ENCODE results near the gene COL6A3. TPM values are rescaled to one million over a fixed set of nuclear protein-coding genes. Genes with fewer than 3 reads are reported as not detected.

The COL6A3 gene
- total RNA-seq, 1 donor from 2014 or later: 13.1 TPM

DNA sequence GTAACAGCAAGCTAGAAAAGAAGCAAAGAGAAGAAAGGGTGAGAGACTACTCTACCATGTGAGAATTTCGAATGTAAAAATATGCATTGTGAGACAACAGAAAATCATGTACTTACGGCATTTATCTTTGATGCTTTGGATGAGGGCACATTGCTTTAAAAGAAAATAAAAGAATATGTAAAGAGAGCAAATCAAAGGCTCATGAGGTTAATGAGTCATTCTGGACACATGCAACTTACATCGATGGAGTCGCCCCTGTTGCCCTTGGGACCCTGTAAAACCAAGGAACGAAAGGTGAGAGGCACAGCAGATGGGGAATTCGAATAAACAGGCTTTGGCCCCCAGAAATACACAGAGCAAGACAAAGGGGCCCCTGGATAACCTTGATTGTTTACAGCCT is 69.0 kb downstream of the COL6A3 start:
- no peak for DNase-seq (ENCODE audit: low spot score)
- H3K9me3 Mint-ChIP-seq: no peaks in the 10 kb centered on the region
- no peak overlapping the region for H3K27ac Mint-ChIP-seq
- H3K36me3 Mint-ChIP-seq (ENCODE audit: low read depth): no peaks in the 10 kb centered on the region
- intact Hi-C loops (cut with micrococcal nuclease): no loop called here
- H3K27me3 Mint-ChIP-seq (ENCODE audit: insufficient read depth): no peaks in the 10 kb centered on the region
- no peak overlapping the region for H3K4me3 Mint-ChIP-seq
- H3K4me1 Mint-ChIP-seq (ENCODE audit: low read depth): no peaks in the 10 kb centered on the region

DNA sequence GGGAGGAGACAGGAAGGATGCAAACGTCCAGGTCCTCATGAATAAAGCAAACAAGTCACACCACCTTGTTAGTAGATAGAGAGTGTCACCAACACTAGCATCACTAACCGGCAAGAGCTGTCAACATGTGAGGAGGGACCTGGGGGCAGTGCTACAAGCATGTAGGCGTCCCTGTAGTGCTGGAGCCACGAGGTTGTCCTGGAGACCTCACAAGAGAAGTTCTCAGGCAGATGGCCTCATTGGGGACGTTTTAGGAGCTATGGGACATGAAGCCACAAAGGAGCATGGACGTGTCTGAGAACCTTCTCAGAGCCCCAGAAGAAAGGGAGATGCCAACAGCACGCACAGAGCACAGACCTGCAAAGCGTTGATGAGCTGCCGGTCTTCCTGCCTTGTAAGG is 70.0 kb downstream of the COL6A3 start:
- H3K27ac Mint-ChIP-seq: no peak overlapping the region

DNA sequence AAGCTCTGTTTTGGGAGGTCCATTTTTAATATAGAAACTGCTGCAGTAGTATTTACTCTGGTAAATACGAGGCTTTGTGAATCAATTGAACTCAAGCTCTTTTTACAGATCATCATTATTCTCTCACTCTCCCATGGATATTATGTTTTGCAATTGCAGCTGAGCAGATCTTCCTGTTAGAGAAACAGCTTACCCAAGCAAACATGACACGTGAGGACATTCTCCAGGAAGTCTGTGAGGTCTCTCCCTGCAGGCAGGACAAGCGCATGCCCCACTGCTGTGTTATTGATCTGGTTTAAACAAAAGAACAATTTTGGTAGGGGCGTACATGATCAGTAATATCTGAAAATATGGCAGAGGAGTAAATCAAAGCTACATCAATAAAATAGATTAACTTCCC is 72.1 kb downstream of the COL6A3 start:
- no peaks in the 10 kb centered on the region for H3K36me3 Mint-ChIP-seq (ENCODE audit: low read depth)
- intact Hi-C loops (cut with micrococcal nuclease): no loop called here
- no peaks in the 10 kb centered on the region for H3K9me3 Mint-ChIP-seq
- H3K27ac Mint-ChIP-seq: no peak overlapping the region
- H3K4me1 Mint-ChIP-seq (ENCODE audit: low read depth): no peaks in the 10 kb centered on the region
- H3K4me3 Mint-ChIP-seq: no peak overlapping the region
- H3K27me3 Mint-ChIP-seq (ENCODE audit: insufficient read depth): no peaks in the 10 kb centered on the region
- no peak for DNase-seq (ENCODE audit: low spot score)

More for the DNA sequence above, 70.0 kb downstream of the COL6A3 start:
- Mint-ChIP-seq H3K4me1 (ENCODE audit: low read depth) (no peaks in the 10 kb centered on the region), H3K4me3 (no peak overlapping the region), H3K27me3 (ENCODE audit: insufficient read depth) (no peaks in the 10 kb centered on the region), H3K9me3 (no peaks in the 10 kb centered on the region), H3K36me3 (ENCODE audit: low read depth) (no peaks in the 10 kb centered on the region)
- no peak for DNase-seq (ENCODE audit: low spot score)
- intact Hi-C loops (cut with micrococcal nuclease): no loop called here

DNA sequence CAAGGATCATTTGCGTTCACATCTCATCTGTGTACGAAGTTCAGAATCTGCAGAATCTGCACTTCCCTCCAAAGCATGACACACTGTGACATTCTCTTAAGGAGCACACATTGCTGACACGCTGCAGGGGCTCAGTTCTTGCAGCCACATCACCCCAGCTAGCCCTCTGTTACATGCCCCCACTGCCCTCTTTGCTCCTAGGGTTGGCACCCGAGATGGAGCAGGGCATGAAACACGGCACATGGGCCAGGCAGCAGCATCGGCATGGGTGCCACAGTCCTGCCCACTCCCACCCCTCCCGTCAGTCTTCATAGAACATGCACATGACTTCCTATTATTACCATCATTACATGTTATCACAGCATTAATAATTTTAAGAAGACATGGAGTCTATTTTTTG is 76.4 kb downstream of the COL6A3 start:
- H3K36me3 Mint-ChIP-seq (ENCODE audit: low read depth): no peaks in the 10 kb centered on the region
- H3K4me1 Mint-ChIP-seq (ENCODE audit: low read depth): no peaks in the 10 kb centered on the region
- no peak overlapping the region for H3K27ac Mint-ChIP-seq
- H3K9me3 Mint-ChIP-seq: no peaks in the 10 kb centered on the region
- DNase-seq (ENCODE audit: low spot score): no peak
- H3K27me3 Mint-ChIP-seq (ENCODE audit: insufficient read depth): no peaks in the 10 kb centered on the region
- no peak overlapping the region for H3K4me3 Mint-ChIP-seq
- intact Hi-C loops (cut with micrococcal nuclease): no loop called here

DNA sequence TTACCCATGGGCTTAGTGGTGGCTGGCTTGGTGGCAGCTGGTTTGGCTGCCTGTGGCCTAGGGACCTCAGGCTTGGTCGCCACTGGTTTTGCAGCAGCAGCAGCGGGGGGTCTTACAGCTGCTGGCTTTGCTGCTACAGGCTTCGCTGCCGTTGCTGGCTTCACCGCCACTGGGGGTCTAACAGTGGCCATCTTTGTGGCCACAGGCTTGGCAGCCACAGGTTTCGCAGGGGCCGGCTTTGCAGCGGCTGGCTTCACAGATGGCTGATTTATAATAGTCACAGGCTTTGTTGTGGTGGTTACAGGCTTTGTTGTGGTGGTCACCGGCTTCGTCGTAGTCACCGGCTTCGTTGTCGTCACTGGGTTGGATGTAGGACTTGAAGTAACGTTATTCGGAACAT is 77.8 kb downstream of the COL6A3 start:
- intact Hi-C loops (cut with micrococcal nuclease): no loop called here
- no peaks in the 10 kb centered on the region for H3K36me3 Mint-ChIP-seq (ENCODE audit: low read depth)
- no peak for DNase-seq (ENCODE audit: low spot score)
- H3K4me3 Mint-ChIP-seq: no peak overlapping the region
- H3K27me3 Mint-ChIP-seq (ENCODE audit: insufficient read depth): no peaks in the 10 kb centered on the region
- H3K4me1 Mint-ChIP-seq (ENCODE audit: low read depth): no peaks in the 10 kb centered on the region
- no peak overlapping the region for H3K27ac Mint-ChIP-seq
- no peaks in the 10 kb centered on the region for H3K9me3 Mint-ChIP-seq

DNA sequence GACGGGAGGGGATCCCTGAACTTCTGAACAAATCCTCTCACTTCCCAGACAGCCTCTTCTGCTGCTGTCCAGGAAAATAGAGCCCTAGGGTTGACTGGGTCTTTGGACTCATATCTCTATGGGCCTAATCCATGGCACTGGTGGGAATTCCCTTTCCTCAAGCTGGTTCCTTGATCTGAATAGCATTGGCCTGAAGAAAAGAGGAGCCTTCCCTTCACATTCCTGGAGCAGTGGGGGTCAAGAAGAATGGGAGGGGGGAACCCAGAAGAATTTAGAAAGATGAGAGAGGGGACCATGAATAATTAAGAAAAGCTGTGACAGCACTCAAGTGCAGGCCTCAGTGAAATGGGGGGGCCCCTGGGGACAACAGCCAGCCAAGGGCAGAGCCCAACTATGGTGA is 80.2 kb downstream of the COL6A3 start:
- Mint-ChIP-seq H3K27me3 (ENCODE audit: insufficient read depth) (no peaks in the 10 kb centered on the region), H3K4me3 (no peak overlapping the region), H3K4me1 (ENCODE audit: low read depth) (no peaks in the 10 kb centered on the region), H3K27ac (no peak overlapping the region), H3K9me3 (no peaks in the 10 kb centered on the region), H3K36me3 (ENCODE audit: low read depth) (no peaks in the 10 kb centered on the region)
- intact Hi-C loops (cut with micrococcal nuclease): no loop called here
- DNase-seq (ENCODE audit: low spot score): no peak

DNA sequence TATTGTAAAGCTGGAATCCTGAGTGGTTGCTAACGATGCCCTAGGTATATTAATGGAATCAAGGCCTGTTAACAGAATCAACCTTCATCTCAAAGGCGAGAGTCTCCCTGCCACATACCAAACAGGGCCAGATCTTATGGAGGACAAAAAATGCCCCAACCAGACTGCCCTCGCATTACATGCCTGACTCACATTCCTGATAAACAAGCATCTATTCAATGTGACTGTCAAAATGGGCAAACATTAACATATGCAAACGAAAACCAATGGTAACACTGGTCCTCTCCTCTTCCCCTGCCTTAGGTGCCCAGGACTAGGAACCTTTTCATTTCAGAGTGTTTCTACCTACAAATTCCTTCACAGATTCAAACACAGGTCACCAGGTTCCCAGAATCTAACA is 83.4 kb downstream of the COL6A3 start:
- Mint-ChIP-seq H3K27ac (no peak overlapping the region), H3K9me3 (no peaks in the 10 kb centered on the region), H3K4me3 (no peak overlapping the region), H3K4me1 (ENCODE audit: low read depth) (no peaks in the 10 kb centered on the region), H3K27me3 (ENCODE audit: insufficient read depth) (no peaks in the 10 kb centered on the region), H3K36me3 (ENCODE audit: low read depth) (no peaks in the 10 kb centered on the region)
- DNase-seq (ENCODE audit: low spot score): no peak
- intact Hi-C loops (cut with micrococcal nuclease): no loop called here

DNA sequence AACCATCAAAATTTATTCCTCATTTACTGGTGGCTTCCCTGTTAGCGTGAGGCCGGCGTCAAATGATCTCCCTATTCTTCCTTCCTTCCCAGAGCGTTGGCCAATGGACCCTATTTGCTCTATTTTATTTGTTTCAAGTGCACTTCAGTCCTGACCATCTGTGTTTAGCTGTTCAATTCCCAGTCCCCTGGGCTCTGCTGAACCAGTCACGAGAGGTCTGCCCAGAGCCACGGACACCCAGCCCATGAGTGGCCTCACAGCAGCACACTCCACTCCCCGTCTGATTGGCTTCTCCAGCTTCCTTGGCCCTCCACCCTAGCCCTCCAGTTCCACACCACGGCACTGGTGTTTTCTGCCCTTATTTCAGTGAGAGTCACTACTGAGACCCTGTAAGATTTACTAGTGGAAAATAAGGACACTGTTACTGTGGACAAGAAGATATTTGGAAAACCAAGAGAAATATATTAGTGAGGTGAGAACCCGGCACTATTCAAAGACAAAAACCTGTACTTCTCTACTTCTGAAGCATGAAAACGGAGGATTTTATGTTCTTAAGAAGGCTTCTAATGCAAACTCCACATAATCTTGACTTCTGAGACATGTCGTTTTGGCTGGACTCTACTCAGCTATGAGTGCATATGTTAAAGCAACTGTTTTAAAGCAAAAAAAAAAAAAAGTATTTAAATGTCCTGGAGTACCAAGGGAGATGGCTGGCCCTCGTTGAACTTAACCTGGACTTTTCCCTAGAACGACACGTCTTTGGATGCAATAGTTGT is 86.6 kb downstream of the COL6A3 start:
- no peaks in the 10 kb centered on the region for H3K36me3 Mint-ChIP-seq (ENCODE audit: low read depth)
- H3K27me3 Mint-ChIP-seq (ENCODE audit: insufficient read depth): no peaks in the 10 kb centered on the region
- H3K4me1 Mint-ChIP-seq (ENCODE audit: low read depth): no peaks in the 10 kb centered on the region
- intact Hi-C loops (cut with micrococcal nuclease): no loop called here
- DNase-seq (ENCODE audit: low spot score): no peak
- no peak overlapping the region for H3K4me3 Mint-ChIP-seq
- no peaks in the 10 kb centered on the region for H3K9me3 Mint-ChIP-seq
- no peak overlapping the region for H3K27ac Mint-ChIP-seq

DNA sequence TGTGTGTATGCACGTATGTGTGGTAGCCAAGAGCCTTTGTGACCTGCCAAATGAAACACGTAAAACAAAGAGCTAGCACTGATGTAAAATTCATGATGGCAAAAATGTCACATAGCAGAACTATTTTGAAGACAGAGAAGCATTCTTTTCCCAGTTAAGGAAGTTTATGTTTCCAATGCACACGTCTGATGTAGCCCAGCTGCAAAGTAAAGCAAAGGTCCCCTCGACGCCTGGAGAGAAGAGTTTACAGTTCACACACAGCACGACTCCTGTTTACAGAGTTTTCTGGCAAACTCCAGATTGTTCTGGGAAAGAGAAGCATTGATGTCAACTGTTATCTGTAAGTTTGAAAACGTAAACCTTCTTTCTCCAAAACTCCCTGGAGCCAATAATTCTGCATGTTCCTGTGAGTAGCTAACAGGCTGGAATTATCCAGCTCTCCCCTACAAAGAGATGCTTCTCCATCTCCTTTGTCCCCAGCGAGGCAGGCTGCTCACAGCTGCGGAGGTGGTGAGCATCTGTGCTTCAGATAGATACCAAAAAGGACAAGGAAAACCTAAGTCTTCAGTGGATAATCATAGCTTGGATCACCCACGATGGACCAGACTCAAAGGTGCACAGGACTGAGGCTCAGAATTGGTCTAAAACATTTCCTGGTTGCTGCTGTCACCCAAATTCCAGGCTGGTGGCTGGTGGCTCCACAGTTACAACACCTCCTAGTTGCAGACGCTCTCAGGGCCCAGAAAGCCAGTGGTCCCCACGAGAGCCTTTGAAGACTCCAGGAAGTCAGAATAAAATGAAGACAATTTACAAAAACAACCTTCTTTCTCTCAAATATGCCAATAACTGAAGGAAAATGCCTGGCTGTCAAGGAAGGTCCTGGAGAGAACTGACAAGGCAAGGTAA is 87.4 kb downstream of the COL6A3 start:
- DNase-seq (ENCODE audit: low spot score): no peak
- no peaks in the 10 kb centered on the region for H3K9me3 Mint-ChIP-seq
- H3K4me3 Mint-ChIP-seq: no peak overlapping the region
- H3K4me1 Mint-ChIP-seq (ENCODE audit: low read depth): no peaks in the 10 kb centered on the region
- intact Hi-C loops (cut with micrococcal nuclease): no loop called here
- no peaks in the 10 kb centered on the region for H3K36me3 Mint-ChIP-seq (ENCODE audit: low read depth)
- H3K27me3 Mint-ChIP-seq (ENCODE audit: insufficient read depth): no peaks in the 10 kb centered on the region
- H3K27ac Mint-ChIP-seq: no peak overlapping the region

DNA sequence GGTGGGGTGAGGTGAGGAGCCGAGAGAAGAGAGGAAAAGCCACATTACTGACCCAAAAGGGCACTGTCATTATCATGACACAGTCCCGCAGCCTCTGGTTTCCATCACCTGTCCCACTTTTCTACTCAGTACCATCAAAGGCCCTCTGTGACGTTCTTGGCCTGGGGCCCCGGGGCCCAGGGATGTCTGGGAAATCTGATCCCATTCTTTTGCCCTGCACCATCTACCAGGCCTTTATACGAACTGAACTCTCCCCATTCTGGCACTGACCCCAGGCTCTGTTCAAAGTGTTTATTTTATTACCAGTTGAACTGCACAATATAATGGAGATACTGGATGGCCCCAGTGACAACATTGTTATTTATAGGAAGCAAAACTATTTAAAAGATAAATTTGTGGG is 89.1 kb downstream of the COL6A3 start:
- no peak for DNase-seq (ENCODE audit: low spot score)
- Mint-ChIP-seq H3K4me1 (ENCODE audit: low read depth) (no peaks in the 10 kb centered on the region), H3K9me3 (no peaks in the 10 kb centered on the region), H3K36me3 (ENCODE audit: low read depth) (no peaks in the 10 kb centered on the region), H3K4me3 (no peak overlapping the region), H3K27me3 (ENCODE audit: insufficient read depth) (no peaks in the 10 kb centered on the region), H3K27ac (no peak overlapping the region)
- intact Hi-C loops (cut with micrococcal nuclease): no loop called here

DNA sequence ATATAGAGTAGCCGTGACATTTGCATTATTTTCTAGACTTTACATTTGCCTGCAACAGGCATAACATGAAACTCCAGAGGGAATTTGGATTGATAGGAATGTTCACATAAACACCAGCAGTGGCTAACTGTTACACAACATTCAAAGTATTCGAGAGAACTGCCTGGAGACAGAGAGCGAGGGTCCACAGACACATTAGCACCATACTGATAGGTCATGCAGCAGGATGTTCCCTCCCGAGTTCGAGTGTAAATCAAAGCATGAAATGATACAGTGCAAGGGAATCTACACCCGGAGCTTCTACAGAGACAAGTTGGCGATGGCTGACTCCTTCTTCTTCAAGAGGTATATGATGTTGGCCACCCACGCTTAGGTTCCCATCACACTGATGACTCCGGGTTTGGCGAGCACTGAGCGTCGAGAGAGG is 89.5 kb downstream of the COL6A3 start:
- no peak overlapping the region for H3K27ac Mint-ChIP-seq
- intact Hi-C loops (cut with micrococcal nuclease): no loop called here
- no peaks in the 10 kb centered on the region for H3K36me3 Mint-ChIP-seq (ENCODE audit: low read depth)
- H3K4me3 Mint-ChIP-seq: no peak overlapping the region
- no peaks in the 10 kb centered on the region for H3K9me3 Mint-ChIP-seq
- no peak for DNase-seq (ENCODE audit: low spot score)
- H3K27me3 Mint-ChIP-seq (ENCODE audit: insufficient read depth): no peaks in the 10 kb centered on the region
- H3K4me1 Mint-ChIP-seq (ENCODE audit: low read depth): no peaks in the 10 kb centered on the region

DNA sequence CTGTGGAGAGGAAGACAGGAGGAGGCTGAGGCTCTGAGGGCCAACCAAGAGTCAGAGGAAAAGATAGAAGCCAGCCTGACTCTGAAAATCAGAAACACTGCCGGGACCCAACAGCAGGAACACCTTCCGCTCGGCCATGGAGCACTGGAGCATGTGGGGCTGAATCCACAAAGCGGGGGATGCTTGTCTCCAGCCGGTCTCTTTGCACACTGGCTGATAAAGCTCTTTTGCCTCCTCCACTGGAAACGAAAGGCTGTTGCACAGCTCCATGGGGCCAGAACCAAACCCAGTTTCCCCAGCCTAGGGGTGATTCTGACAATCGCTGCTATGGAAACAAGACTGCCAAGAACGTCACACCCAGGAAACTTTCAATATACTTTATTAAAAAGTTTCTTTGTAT is 90.3 kb downstream of the COL6A3 start:
- intact Hi-C loops (cut with micrococcal nuclease): no loop called here
- no peaks in the 10 kb centered on the region for H3K9me3 Mint-ChIP-seq

DNA sequence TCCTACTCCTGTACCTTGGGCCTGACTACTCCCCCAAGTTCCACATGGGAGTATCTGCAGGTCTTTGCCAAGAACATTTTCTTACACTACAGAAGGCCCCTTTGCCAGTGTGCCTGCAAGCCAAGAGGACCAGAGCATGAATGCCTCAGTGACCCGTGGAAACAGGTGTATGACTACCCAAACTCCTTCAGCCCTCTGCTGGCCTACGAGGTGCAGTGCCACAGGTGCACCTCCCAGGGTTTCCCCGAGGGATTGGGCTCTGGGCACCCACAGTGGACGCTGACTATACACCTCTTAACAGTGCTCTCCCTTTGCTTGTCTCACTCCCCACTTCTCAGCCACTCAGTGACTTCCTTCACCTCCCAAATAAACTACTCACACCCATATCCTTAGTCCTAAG is 91.4 kb downstream of the COL6A3 start:
- no peaks in the 10 kb centered on the region for H3K9me3 Mint-ChIP-seq
- no peaks in the 10 kb centered on the region for H3K4me1 Mint-ChIP-seq (ENCODE audit: low read depth)
- DNase-seq (ENCODE audit: low spot score): no peak
- intact Hi-C loops (cut with micrococcal nuclease): loop anchor here (1.0 kb wide), 2 partner anchors 168 to 200 kb away; no protein-coding TSS in a partner anchor
- H3K27me3 Mint-ChIP-seq (ENCODE audit: insufficient read depth): no peaks in the 10 kb centered on the region
- no peak overlapping the region for H3K4me3 Mint-ChIP-seq
- H3K27ac Mint-ChIP-seq: no peak overlapping the region
- no peaks in the 10 kb centered on the region for H3K36me3 Mint-ChIP-seq (ENCODE audit: low read depth)

More for the DNA sequence above, 90.3 kb downstream of the COL6A3 start:
- no peak overlapping the region for H3K4me3 Mint-ChIP-seq
- no peak overlapping the region for H3K27ac Mint-ChIP-seq
- no peaks in the 10 kb centered on the region for H3K27me3 Mint-ChIP-seq (ENCODE audit: insufficient read depth)
- H3K4me1 Mint-ChIP-seq (ENCODE audit: low read depth): no peaks in the 10 kb centered on the region
- no peak for DNase-seq (ENCODE audit: low spot score)
- H3K36me3 Mint-ChIP-seq (ENCODE audit: low read depth): no peaks in the 10 kb centered on the region

Data from activated T-helper 1 cell treated with anti-CD3 and anti-CD28 coated beads, Interleukin-12 subunit alpha, Interleukin-12 subunit beta, Interleukin-2, Interleukin-4 antibody, amounts not matched to agents 30 ng/mL and 10 ng/mL and 1 ng/mL, durations not matched to agents 14 hours and 24 hours and 36 hours (primary cell).